ENCODE results near the gene G3BP1. TPM values are rescaled to one million over a fixed set of nuclear protein-coding genes. Genes with fewer than 3 reads are reported as not detected.

The G3BP1 gene
- total and polyA plus RNA-seq, 2 of the 13 experiments (the other 11 are each of a cell fraction or from before 2014, with no cell fraction given) = 36.7 to 320 TPM

DNA sequence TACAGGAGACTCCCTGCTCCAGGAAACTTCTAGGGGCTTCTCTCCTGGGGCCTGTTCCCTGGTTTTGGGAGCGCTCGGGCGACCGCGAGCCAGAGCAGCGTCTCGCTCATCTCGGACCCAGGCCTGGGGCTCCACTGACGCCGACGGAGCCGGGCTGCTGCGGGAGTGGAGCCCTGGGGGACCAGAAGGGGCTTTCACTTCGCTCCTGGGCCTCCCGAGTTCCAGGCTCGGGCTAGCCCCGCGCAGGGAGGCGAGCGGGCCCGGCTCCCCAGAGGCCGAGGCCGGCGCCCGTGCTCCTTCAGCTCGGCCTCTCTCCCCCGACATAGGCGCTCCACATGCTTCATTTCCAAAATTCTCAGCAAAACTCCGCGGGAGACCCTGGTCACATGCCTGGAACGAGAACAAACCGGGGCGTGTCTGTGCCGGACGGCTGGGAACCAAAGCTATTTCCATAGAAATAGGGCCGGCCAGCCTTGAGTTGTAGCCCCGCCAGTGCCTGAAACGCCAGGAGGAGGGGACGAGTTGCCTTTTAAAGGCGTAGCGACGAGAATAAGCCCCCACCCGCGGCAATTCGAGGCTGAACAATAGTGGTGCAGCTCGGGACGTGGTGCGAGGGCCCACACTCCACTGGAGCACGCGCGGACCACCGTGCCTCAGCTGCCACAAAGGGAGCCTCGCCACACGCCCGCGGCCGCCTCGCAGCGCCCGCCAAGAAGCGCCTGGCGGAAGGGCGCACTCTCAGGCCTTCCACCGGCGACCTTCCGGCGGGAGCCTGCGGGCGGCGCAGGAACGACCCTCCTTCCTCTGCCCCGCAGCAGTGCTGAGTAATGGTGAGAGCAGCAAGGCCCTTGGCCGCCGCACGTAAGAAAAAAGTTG is 1.1 kb upstream of the G3BP1 start (continued):
- TF ChIP-seq, protein P1, sequence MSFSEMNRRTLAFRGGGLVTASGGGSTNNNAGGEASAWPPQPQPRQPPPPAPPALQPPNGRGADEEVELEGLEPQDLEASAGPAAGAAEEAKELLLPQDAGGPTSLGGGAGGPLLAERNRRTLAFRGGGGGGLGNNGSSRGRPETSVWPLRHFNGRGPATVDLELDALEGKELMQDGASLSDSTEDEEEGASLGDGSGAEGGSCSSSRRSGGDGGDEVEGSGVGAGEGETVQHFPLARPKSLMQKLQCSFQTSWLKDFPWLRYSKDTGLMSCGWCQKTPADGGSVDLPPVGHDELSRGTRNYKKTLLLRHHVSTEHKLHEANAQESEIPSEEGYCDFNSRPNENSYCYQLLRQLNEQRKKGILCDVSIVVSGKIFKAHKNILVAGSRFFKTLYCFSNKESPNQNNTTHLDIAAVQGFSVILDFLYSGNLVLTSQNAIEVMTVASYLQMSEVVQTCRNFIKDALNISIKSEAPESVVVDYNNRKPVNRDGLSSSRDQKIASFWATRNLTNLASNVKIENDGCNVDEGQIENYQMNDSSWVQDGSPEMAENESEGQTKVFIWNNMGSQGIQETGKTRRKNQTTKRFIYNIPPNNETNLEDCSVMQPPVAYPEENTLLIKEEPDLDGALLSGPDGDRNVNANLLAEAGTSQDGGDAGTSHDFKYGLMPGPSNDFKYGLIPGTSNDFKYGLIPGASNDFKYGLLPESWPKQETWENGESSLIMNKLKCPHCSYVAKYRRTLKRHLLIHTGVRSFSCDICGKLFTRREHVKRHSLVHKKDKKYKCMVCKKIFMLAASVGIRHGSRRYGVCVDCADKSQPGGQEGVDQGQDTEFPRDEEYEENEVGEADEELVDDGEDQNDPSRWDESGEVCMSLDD (CRISPR knock-in tag; IDR thresholded peaks at IDR 0.05; ENCODE audit: borderline replicate concordance) = no peak

DNA sequence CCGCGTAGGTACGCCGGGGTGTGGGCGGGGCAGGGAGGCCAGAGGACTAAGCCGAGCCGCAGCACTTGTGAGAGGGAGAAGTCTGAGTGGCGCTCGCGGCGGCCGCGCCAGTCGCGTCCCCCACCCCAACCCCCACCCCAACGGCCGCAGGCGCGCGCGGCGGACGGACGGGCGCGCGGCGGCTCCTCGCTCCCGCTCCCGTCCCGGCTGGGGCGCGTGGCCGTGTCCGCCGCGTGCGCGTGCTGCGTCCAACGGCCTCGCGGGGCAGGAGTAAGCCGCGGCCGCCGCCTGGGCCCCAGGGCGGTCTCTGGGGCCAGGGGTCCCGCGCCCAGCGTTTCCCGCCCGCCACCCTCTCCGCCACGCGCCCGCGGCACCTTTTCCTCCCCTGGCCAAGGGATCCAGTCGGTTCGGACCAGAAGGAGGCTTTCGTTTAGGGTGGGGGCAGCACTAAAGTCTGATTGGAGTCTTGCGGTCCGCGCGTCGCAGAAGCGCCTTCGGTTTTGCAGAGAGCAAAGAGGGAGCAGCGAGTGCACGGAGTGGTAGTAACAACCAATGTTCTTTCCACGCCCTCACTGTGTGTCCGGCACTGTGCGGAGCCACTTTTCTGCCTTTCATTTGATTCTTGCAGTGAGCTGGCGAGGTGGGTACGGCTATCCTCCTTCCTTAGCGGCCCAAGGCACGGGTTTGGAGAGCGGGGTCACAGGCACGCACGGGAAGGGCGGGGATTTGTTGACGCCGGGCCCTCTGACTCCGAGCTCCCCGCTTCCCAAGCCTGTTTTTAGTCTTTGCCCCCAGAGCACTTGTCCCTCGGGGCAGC is 483 bp downstream of the G3BP1 start:
- Histone ChIP-seq H2AFZ (ENCODE audit: low read length) (no peak overlapping the region), H3K9ac (ENCODE audit: insufficient read depth, low read depth, low read length) (peak overlapping the region; percentile 90), H3K27ac (ENCODE audit: extremely low read length, insufficient read depth, low read length) (peak overlapping the region; percentile 88), H3K4me2 (ENCODE audit: low read depth, low read length) (peak overlapping the region; percentile 90), H3K9me3 (ENCODE audit: low read length) (no peaks in the 10 kb centered on the region), H3K27me3 (ENCODE audit: control insufficient read depth in 1 of 2, insufficient read depth in 2 of 2, low read length in 2 of 2) (no peaks in the 10 kb centered on the region; a peak in 1 of 5 replicates), H3K36me3 (replicated peaks in 1 of 2; ENCODE audit: control insufficient read depth in 1 of 2, insufficient read depth in 2 of 2, low read length in 2 of 2) (peaks cover 0 to 3% of the 10 kb centered on the region in 2 experiments; a peak in 2 of 5 replicates), H3K79me2 (ENCODE audit: insufficient read depth, low read length) (peaks cover 52% of the 10 kb centered on the region), H3K4me3 (replicated peaks in 1 of 3; ENCODE audit: insufficient read depth in 1 of 3, low read depth in 2 of 3, low read length in 3 of 3) (peak overlapping the region; percentile 91 to 97 (median 95)), H4K20me1 (ENCODE audit: insufficient read depth, low read length) (peaks cover 50% of the 10 kb centered on the region), H3K4me1 (ENCODE audit: insufficient read depth, low read length) (peaks cover 45% of the 10 kb centered on the region)
- DNase-seq (ENCODE audit: low spot score) = peak; percentile 23
- POLR2A ChIA-PET = interaction anchor here (1.0 to 5.4 kb wide), 19 partner anchors 8 to 520 kb away, joined by 3 to 148 read pairs (median 7); partner anchors contain the start of genes ATOX1, GM2A, SLC36A1 and SPARC
- CTCF ChIA-PET (ENCODE audit: low intra/inter-chr PET ratio, low total read pairs) = interaction anchor here (1.1 kb wide), 1 partner anchor 120 kb away, joined by 3 read pairs; no protein-coding TSS in a partner anchor
- no peak for FAIRE-seq
- in situ Hi-C loops (cut with HindIII; ENCODE audit: extremely low pct_ligation_motif_present, low pct_unique_long_range_greater_than_20kb) (no loop called here), intact Hi-C loops (cut with micrococcal nuclease; ENCODE audit: unreplicated experiment) (loop anchor here (2.0 to 5.0 kb wide), 3 partner anchors 49 to 520 kb away; partner anchors contain the start of gene GM2A)
- under 1% methylated on average over 21 of the region's 87 CpGs for WGBS (ENCODE audit: low lambda C conversion rate)
- peak; percentile 2 for ATAC-seq
- no TSS peak for BruUV-seq (replicated peaks)
- TF ChIP-seq SALL2 (CRISPR knock-in tag; IDR thresholded peaks at IDR 0.05) (no peak), FOXJ3 (CRISPR knock-in tag; IDR thresholded peaks at IDR 0.05; ENCODE audit: borderline replicate concordance) (no peak)
- TF ChIP-seq, protein P2, sequence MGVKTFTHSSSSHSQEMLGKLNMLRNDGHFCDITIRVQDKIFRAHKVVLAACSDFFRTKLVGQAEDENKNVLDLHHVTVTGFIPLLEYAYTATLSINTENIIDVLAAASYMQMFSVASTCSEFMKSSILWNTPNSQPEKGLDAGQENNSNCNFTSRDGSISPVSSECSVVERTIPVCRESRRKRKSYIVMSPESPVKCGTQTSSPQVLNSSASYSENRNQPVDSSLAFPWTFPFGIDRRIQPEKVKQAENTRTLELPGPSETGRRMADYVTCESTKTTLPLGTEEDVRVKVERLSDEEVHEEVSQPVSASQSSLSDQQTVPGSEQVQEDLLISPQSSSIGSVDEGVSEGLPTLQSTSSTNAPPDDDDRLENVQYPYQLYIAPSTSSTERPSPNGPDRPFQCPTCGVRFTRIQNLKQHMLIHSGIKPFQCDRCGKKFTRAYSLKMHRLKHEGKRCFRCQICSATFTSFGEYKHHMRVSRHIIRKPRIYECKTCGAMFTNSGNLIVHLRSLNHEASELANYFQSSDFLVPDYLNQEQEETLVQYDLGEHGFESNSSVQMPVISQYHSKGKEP (CRISPR knock-in tag; IDR thresholded peaks at IDR 0.05) = no peak
- TF ChIP-seq, protein P3, sequence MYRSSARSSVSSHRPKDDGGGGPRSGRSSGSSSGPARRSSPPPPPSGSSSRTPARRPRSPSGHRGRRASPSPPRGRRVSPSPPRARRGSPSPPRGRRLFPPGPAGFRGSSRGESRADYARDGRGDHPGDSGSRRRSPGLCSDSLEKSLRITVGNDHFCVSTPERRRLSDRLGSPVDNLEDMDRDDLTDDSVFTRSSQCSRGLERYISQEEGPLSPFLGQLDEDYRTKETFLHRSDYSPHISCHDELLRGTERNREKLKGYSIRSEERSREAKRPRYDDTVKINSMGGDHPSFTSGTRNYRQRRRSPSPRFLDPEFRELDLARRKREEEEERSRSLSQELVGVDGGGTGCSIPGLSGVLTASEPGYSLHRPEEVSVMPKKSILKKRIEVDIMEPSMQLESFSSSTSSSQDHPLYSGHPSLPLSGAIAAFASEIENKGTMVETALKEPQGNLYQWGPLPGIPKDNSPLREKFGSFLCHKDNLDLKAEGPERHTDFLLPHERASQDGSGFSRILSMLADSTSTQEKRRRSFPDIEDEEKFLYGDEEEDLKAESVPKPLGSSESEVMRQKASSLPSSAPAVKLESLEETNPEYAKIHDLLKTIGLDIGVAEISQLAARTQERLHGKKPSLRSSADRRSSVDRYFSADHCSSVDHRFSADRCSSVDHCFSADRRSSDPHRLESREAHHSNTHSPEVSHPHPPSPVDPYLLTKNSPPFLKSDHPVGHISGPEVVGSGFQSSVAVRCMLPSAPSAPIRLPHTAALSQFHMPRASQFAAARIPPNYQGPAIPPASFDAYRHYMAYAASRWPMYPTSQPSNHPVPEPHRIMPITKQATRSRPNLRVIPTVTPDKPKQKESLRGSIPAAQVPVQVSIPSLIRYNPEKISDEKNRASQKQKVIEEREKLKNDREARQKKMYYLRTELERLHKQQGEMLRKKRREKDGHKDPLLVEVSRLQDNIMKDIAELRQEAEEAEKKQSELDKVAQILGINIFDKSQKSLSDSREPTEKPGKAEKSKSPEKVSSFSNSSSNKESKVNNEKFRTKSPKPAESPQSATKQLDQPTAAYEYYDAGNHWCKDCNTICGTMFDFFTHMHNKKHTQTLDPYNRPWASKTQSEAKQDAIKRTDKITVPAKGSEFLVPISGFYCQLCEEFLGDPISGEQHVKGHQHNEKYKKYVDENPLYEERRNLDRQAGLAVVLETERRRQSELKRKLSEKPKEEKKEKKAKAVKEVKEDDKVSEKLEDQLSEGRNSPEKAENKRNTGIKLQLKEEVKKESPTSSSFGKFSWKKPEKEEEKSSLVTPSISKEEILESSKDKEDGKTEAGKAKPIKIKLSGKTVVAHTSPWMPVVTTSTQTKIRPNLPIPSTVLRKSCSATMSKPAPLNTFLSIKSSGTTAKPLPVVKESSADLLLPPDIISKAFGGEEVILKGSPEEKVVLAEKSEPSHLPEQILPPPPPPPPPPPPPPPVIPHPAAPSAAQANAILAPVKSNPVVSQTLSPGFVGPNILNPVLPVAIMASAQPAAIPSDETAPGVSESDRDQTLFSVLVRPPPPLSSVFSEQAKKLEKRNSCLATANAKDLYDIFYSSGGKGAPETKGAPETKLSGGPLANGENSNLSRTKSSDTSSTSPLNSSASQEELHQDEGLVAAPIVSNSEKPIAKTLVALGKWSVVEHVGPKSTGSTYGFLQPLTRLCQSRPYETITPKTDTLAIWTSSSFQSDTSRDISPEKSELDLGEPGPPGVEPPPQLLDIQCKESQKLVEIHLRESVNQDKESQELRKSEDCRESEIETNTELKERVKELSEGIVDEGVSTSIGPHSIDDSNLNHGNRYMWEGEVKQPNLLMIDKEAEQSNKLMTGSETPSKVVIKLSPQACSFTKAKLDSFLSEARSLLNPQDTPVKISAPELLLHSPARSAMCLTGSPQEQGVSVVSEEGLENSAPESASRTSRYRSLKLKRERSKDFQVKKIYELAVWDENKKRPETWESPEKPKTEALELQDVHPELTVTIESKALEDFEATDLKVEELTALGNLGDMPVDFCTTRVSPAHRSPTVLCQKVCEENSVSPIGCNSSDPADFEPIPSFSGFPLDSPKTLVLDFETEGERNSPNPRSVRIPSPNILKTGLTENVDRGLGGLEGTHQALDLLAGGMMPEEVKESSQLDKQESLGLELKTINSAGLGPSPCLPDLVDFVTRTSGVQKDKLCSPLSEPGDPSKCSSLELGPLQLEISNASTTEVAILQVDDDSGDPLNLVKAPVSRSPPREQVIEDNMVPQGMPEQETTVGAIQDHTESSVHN (CRISPR knock-in tag; IDR thresholded peaks at IDR 0.05) = no peak

Data from HepG2 (cell line).